Measurements from ENCODE around the gene MAN1C1.

GRCh38 chr1:25772692-25773245 lies 156.2 kb downstream of the MAN1C1 start:
- TF ChIP-seq CTCF (conservative IDR thresholded peaks at IDR 0.05 in 1 of 2, IDR thresholded peaks at IDR 0.05 in 1 of 2; ENCODE audit: extremely low read depth in 1 of 2, insufficient read depth in 1 of 2, low read depth in 1 of 2, low read length in 2 of 2) (no peak), EZH2 (IDR thresholded peaks at IDR 0.05; ENCODE audit: borderline replicate concordance, low read length) (no peak)
